GM03348 (cell line): ENCODE measurements around the gene ATP5MC2.
"Not testable (repeated sequence)": the region's sequence is repeated elsewhere in the genome, so short reads cannot be mapped to it uniquely, and the experiment has no call there.

Experiments
- DNase-seq: peaks from one replicate; pipeline ENCODE4 v3.0.0; 2012; ENCODE audit warnings: low spot score

Gene ATP5MC2

GRCh38 chr12:53694756-53695151 lies 18.9 kb upstream of the ATP5MC2 start:
- DNase-seq: no peak

- DNase-seq: no peak
These were observed 12.3 kb upstream of the ATP5MC2 start for GRCh38 chr12:53688134-53688533.

GRCh38 chr12:53686436-53686835 lies 10.6 kb upstream of the ATP5MC2 start:
- no peak for DNase-seq

- no peak for DNase-seq
These were observed 8.9 kb upstream of the ATP5MC2 start for GRCh38 chr12:53684654-53685220.

- DNase-seq: no peak
These were observed 8.1 kb upstream of the ATP5MC2 start for GRCh38 chr12:53683983-53684382.

GRCh38 chr12:53683494-53683893 lies 7.6 kb upstream of the ATP5MC2 start:
- DNase-seq: no peak

- not testable (repeated sequence) for DNase-seq
These were observed 4.2 kb upstream of the ATP5MC2 start for GRCh38 chr12:53680061-53680460.

- no peak for DNase-seq
These were observed 1.9 kb upstream of the ATP5MC2 start for GRCh38 chr12:53677800-53678148.

GRCh38 chr12:53677016-53677799 lies 1.3 kb upstream of the ATP5MC2 start:
- peak; percentile 46 for DNase-seq

- peak; percentile 47 for DNase-seq
These were observed 753 bp upstream of the ATP5MC2 start for GRCh38 chr12:53676656-53677015.

- DNase-seq: no peak
These were observed 744 bp downstream of the ATP5MC2 start for GRCh38 chr12:53674977-53675700.

GRCh38 chr12:53670971-53671370 lies 4.9 kb downstream of the ATP5MC2 start:
- DNase-seq: no peak

GRCh38 chr12:53670308-53670707 lies 5.6 kb downstream of the ATP5MC2 start:
- DNase-seq: no peak

- DNase-seq: no peak
These were observed 8.8 kb downstream of the ATP5MC2 start for GRCh38 chr12:53667080-53667479.

- no peak for DNase-seq
These were observed 10.9 kb downstream of the ATP5MC2 start for GRCh38 chr12:53664936-53665335.

- no peak for DNase-seq
These were observed 11.7 kb downstream of the ATP5MC2 start for GRCh38 chr12:53664191-53664590.

- no peak for DNase-seq
These were observed 15.8 kb downstream of the ATP5MC2 start for GRCh38 chr12:53660041-53660440.

GRCh38 chr12:53659571-53659981 lies 16.3 kb downstream of the ATP5MC2 start:
- DNase-seq: no peak

GRCh38 chr12:53659011-53659551 lies 16.8 kb downstream of the ATP5MC2 start:
- peak; percentile 29 for DNase-seq

- no peak for DNase-seq
These were observed 18.8 kb downstream of the ATP5MC2 start for GRCh38 chr12:53657041-53657440.

- DNase-seq: no peak
These were observed 22.3 kb downstream of the ATP5MC2 start for GRCh38 chr12:53653595-53653994.

- no peak for DNase-seq
These were observed 23.5 kb downstream of the ATP5MC2 start for GRCh38 chr12:53652366-53652765.

GRCh38 chr12:53651737-53652136 lies 24.1 kb downstream of the ATP5MC2 start:
- DNase-seq: no peak
